NB4 (cell line): Measurements from ENCODE around the gene PLCH2.

Experiments
- MYC ChIP-seq: IDR thresholded peaks from 2 replicates; pipeline ENCODE4 v1.6.1; 2011; ENCODE audit warnings: low read depth, low read length
- POLR2A ChIP-seq: IDR thresholded peaks from 2 replicates; pipeline ENCODE4 v1.6.1; 2011; ENCODE audit warnings: mild to moderate bottlenecking; ENCODE audit not compliant: insufficient read length; ENCODE audit errors: extremely low read depth
- TF ChIP-seq, protein P1 (sequence below): IDR thresholded peaks from one replicate; pipeline ENCODE4 v1.5.1; 2012; ENCODE audit warnings: low read depth, low read length
- TF ChIP-seq, protein P2 (sequence below): IDR thresholded peaks from 2 replicates; pipeline ENCODE4 v1.6.1; 2011; ENCODE audit warnings: low read depth, low read length

DNA sequence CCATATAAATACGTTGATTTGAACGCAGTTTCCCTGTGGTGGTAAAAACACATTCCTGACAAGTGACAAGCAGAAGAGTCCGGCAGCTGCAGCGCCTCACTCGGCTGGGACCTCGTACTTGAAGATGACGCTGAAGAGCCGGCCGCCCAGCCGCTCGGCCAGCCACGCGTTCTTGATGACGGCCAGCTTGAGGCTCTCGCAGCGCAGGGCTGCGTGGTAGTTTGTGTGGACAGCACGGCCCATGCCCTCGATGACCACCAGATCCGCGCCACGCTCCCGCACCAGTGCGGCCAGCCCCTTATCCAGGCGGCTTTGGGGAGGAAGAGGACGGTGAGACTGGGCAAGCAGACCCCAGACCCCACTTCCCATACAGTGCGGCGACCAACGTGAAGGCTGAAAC, 32.7 kb downstream of the PLCH2 start:
- TF ChIP-seq, protein P1, sequence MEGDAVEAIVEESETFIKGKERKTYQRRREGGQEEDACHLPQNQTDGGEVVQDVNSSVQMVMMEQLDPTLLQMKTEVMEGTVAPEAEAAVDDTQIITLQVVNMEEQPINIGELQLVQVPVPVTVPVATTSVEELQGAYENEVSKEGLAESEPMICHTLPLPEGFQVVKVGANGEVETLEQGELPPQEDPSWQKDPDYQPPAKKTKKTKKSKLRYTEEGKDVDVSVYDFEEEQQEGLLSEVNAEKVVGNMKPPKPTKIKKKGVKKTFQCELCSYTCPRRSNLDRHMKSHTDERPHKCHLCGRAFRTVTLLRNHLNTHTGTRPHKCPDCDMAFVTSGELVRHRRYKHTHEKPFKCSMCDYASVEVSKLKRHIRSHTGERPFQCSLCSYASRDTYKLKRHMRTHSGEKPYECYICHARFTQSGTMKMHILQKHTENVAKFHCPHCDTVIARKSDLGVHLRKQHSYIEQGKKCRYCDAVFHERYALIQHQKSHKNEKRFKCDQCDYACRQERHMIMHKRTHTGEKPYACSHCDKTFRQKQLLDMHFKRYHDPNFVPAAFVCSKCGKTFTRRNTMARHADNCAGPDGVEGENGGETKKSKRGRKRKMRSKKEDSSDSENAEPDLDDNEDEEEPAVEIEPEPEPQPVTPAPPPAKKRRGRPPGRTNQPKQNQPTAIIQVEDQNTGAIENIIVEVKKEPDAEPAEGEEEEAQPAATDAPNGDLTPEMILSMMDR: no peak
- TF ChIP-seq POLR2A (no peak), MYC (no peak)
- TF ChIP-seq, protein P2, sequence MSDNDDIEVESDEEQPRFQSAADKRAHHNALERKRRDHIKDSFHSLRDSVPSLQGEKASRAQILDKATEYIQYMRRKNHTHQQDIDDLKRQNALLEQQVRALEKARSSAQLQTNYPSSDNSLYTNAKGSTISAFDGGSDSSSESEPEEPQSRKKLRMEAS: no peak
